Thyroid gland (tissue), 4 donors: ENCODE results near the gene LZTS2. TPM values are rescaled to one million over a fixed set of nuclear protein-coding genes. Genes with fewer than 3 reads are reported as not detected.

Experiments
- microRNA counts, 2 donors: library from miRNA; unstranded; fragments of <30 nt; microRNA quantifications; one replicate each; lab custom pipeline; 2016 to 2017
- microRNA-seq: library from miRNA; unstranded; fragments of <30 nt; microRNA quantifications from one replicate; pipeline ENCODE4, GENCODE V29; 2016
- small RNA-seq: library from RNA; depleted of rRNA; stranded (forward); fragments of <200 nt; gene quantifications from one replicate; pipeline ENCODE3, GENCODE V24; 2016
- total RNA-seq, 4 donors: library from RNA; depleted of rRNA; stranded (reverse); fragments of >200 nt; gene quantifications; one replicate each; pipeline ENCODE4 v1.2.3, GENCODE V29; 2016

LZTS2 gene
- total RNA-seq, 4 donors from 2014 or later = 75.4 to 107 (median 88.1) TPM

MicroRNAs within 50 kb of the gene (microRNA counts, 767-probe panel; counts per million panel counts)
- 0 counts per million in 2 donors for microRNA hsa-miR-608 (lab: Ali Mortazavi, UCI)

Small RNA genes lying within 50 kb of the gene (microRNA-seq; reads per million reads assigned to microRNA genes)
- gene MIR608 = not detected

Small RNA genes lying within 50 kb of the gene (small RNA-seq; reads per million reads assigned to genes)
- gene MIR608 = not detected

Other genes with a start within 250 kb of the LZTS2 start
- 10 to 100 TPM; 34.1 to 47.9 (median 40.4) TPM for gene SLF2, start 86.8 kb upstream of the LZTS2 start, total RNA-seq
- 10 to 100 TPM in 1 of 4 donors, 1 to 10 TPM in 3; 8.7 to 13.3 (median 9.8) TPM for gene SEMA4G, start 30.3 kb upstream of the LZTS2 start, total RNA-seq
- gene MRPL43, start 12.3 kb upstream of the LZTS2 start, total RNA-seq = 100 to 1,000 TPM in 3 of 4 donors, 10 to 100 TPM in 1; 86.1 to 178 (median 145) TPM
- gene TWNK, start 12.3 kb upstream of the LZTS2 start, total RNA-seq = 1 to 10 TPM; 5.5 to 7.7 (median 6.8) TPM
- gene PDZD7, start 31.3 kb downstream of the LZTS2 start, total RNA-seq = 1 to 10 TPM in 1 of 4 donors, under 1 TPM in 3; 0.24 to 1.1 (median 0.69) TPM
- gene SFXN3, start 31.4 kb downstream of the LZTS2 start, total RNA-seq = 10 to 100 TPM; 35.8 to 56.8 (median 43.3) TPM
- gene KAZALD1, start 62.2 kb downstream of the LZTS2 start, total RNA-seq = 1 to 10 TPM; 3.1 to 9.9 (median 6.3) TPM
- not detected for gene TLX1, start 131.5 kb downstream of the LZTS2 start, total RNA-seq
- not detected for gene LBX1, start 229.7 kb downstream of the LZTS2 start, total RNA-seq